Thoracic aorta (tissue), 2 donors: ENCODE measurements around the gene ARL15. TPM values are rescaled to one million over a fixed set of nuclear protein-coding genes. Genes with fewer than 3 reads are reported as not detected.

ENCODE experiments used
- ATAC-seq: fragments of 150-250 bp; one replicate; pipeline ENCODE4 v1.8.0; 2017; ENCODE audit warnings: low read depth; ENCODE audit not compliant: insufficient number of reproducible peaks, low FRiP score
- DNase-seq: peaks from one replicate; pipeline ENCODE4 v3.0.0-alpha.2; 2020; ENCODE audit warnings: low spot score
- H3K27ac ChIP-seq, 2 donors: fragments of 200-600 bp; sonication (generic); 1 replicate in 1 of 2; 2 replicates in 1 of 2; pipeline ENCODE4 v1.5.1; 2016; ENCODE audit warnings: mild to moderate bottlenecking in 2 of 2, moderate library complexity in 2 of 2
- H3K27me3 ChIP-seq: fragments of 200-600 bp; sonication (generic); replicated peaks from 2 replicates; pipeline ENCODE4 v1.6.0; 2016; ENCODE audit warnings: mild to moderate bottlenecking; ENCODE audit not compliant: insufficient read depth
- H3K36me3 ChIP-seq: fragments of 200-600 bp; sonication (generic); one replicate; pipeline ENCODE4 v1.5.1; 2016
- H3K4me1 ChIP-seq, 2 donors: fragments of 200-600 bp; sonication (generic); 1 replicate in 1 of 2; 2 replicates in 1 of 2; pipeline versions ENCODE4 v1.5.1 to v1.6.0; 2016; ENCODE audit warnings: low read depth in 2 of 2, mild to moderate bottlenecking in 1 of 2; ENCODE audit not compliant: control insufficient read depth in 1 of 2
- H3K4me3 ChIP-seq: fragments of 200-600 bp; sonication (generic); 2 replicates; pipeline ENCODE4 v1.5.1; 2016; ENCODE audit warnings: mild to moderate bottlenecking
- H3K9me3 ChIP-seq: fragments of 200-600 bp; sonication (generic); 2 replicates; pipeline ENCODE4 v1.5.1; 2016
- total RNA-seq, 2 donors: library from RNA; depleted of rRNA; stranded (reverse); fragments of >200 nt; gene quantifications; one replicate each; pipeline versions ENCODE4 v1.1.0 to v1.2.3, GENCODE V29; 2016
- TF ChIP-seq, protein P1 (sequence below): fragments of 200-600 bp; sonication (generic); IDR thresholded peaks from one replicate; pipeline ENCODE4 v1.5.1; 2019; ENCODE audit warnings: antibody characterized with exemption

The ARL15 gene
- total RNA-seq, 2 donors from 2014 or later, result 23.6 to 36.8 TPM

GRCh38 chr5:54135042-54135441 is 175.3 kb downstream of the ARL15 start:
- TF ChIP-seq, protein P1, sequence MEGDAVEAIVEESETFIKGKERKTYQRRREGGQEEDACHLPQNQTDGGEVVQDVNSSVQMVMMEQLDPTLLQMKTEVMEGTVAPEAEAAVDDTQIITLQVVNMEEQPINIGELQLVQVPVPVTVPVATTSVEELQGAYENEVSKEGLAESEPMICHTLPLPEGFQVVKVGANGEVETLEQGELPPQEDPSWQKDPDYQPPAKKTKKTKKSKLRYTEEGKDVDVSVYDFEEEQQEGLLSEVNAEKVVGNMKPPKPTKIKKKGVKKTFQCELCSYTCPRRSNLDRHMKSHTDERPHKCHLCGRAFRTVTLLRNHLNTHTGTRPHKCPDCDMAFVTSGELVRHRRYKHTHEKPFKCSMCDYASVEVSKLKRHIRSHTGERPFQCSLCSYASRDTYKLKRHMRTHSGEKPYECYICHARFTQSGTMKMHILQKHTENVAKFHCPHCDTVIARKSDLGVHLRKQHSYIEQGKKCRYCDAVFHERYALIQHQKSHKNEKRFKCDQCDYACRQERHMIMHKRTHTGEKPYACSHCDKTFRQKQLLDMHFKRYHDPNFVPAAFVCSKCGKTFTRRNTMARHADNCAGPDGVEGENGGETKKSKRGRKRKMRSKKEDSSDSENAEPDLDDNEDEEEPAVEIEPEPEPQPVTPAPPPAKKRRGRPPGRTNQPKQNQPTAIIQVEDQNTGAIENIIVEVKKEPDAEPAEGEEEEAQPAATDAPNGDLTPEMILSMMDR, result no peak
- Histone ChIP-seq H3K27me3 (no peaks in the 10 kb centered on the region), H3K4me1 (peaks cover 0 to 19% of the 10 kb centered on the region in 2 donors), H3K27ac (no peak overlapping the region), H3K9me3 (no peaks in the 10 kb centered on the region), H3K36me3 (no peaks in the 10 kb centered on the region), H3K4me3 (no peak overlapping the region)
- no peak for ATAC-seq
- no peak for DNase-seq

DNA sequence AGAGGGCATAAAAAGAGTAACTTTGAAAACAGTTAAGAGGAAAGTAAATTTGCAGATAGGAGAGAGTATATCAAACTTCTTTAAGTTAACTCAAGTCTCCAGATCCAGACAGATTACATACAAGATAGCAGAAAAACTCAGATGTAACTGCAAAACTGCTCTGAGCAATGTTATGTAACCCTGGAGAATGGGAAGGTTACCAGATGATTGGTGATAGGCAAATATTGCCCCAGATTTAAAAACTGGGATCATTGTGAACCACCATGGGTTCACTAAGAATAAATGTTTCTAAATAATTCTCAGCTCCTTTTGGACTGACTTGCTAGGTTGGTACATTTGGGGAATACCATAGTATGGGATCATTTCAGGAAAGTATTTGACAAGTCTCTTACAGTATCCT is 176.5 kb downstream of the ARL15 start:
- H3K9me3 ChIP-seq, result no peaks in the 10 kb centered on the region
- H3K4me1 ChIP-seq, result peaks cover 0 to 19% of the 10 kb centered on the region in 2 donors
- H3K36me3 ChIP-seq, result no peaks in the 10 kb centered on the region
- no peak overlapping the region for H3K4me3 ChIP-seq
- no peaks in the 10 kb centered on the region for H3K27me3 ChIP-seq
- TF ChIP-seq, protein P1, result no peak
- H3K27ac ChIP-seq, result no peak overlapping the region
- no peak for DNase-seq
- no peak for ATAC-seq

DNA sequence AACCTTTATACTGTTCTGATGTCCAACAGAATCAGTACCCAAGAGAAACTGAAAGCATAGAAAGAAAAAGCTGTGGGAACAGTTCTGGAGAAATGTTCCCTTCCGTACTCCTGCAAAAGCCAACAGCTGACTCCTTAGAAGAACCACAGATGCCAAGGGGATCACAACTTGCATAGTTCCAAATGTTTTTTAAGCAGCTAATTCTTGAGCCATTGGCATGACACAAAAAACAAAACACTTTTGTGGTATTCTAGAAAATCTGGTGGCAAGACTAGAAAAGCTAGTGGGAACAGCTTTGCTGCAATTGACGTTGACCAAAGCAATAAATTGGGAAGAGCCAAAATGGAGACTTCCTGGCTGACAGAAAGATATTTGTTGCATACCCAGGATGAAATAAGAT is 189.9 kb downstream of the ARL15 start:
- no peaks in the 10 kb centered on the region for H3K36me3 ChIP-seq
- ATAC-seq, result no peak
- H3K4me3 ChIP-seq, result peak overlapping the region; percentile 23

DNA sequence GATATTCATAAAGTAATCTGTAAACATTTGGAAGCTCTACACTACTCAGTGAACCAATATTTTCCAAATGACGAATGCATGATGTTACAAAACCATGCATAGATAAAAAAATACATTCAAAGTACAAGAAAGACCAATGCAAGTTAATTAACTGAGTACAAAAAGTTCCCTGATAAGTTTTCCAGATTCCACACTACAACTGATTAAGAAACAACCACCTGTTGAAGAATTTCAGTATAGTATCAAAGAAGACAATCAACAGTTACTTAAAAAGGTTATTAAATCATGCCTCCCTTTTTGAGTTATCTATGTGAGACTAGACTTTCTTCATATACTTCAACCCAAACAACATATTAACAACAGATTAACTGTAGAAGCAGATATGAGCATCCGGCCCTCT is 192.4 kb downstream of the ARL15 start:
- TF ChIP-seq, protein P1, result no peak
- ATAC-seq (no peak), DNase-seq (no peak)
- Histone ChIP-seq H3K27ac (no peak overlapping the region), H3K4me3 (no peak overlapping the region), H3K9me3 (no peaks in the 10 kb centered on the region), H3K27me3 (no peaks in the 10 kb centered on the region), H3K36me3 (no peaks in the 10 kb centered on the region), H3K4me1 (peaks cover 0 to 9% of the 10 kb centered on the region in 2 donors)

More for the DNA sequence above, 189.9 kb downstream of the ARL15 start:
- peaks cover 0 to 9% of the 10 kb centered on the region in 2 donors for H3K4me1 ChIP-seq
- no peaks in the 10 kb centered on the region for H3K27me3 ChIP-seq
- no peak overlapping the region for H3K27ac ChIP-seq
- H3K9me3 ChIP-seq, result no peaks in the 10 kb centered on the region
- TF ChIP-seq, protein P1, result no peak
- DNase-seq, result no peak

DNA sequence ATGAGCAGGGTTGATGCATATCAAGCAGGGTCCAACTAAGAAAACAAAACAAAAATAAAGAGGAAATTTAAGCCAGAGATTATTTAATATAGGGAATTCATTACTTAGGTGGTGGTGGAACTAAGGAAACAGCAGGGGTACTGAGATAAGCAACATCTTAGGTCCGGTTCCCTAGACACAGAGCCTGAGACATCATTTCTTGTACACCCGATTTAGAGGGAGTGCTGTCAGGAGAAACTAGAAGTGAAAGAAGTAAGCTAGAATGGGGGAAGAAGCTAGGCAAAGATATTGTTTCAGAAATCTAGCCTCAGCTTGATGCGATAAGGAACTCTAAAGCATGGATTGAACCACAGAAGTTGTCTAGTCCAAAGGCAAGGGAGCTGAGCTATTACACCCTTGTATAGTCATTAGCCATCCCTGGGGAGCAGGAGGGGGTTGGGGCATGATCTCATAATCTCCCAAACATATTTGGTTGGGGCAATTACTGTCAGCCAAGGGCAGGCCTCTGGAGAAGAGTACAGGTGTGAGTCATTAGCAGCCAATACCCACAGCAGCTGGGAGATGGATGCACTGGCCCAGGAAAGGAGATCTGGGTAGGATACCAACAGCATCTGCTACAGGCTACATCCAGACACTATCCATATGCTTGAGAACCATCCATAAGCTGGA is 194.5 kb downstream of the ARL15 start:
- Histone ChIP-seq H3K27ac (no peak overlapping the region), H3K4me3 (no peak overlapping the region), H3K36me3 (no peaks in the 10 kb centered on the region), H3K27me3 (no peaks in the 10 kb centered on the region), H3K9me3 (no peaks in the 10 kb centered on the region), H3K4me1 (peaks cover 0 to 9% of the 10 kb centered on the region in 2 donors)
- ATAC-seq (no peak), DNase-seq (no peak)
- TF ChIP-seq, protein P1, result no peak
